HG03039 (cell line): ENCODE results near the gene RBMY1A1.
"Not testable (repeated sequence)": the region's sequence is repeated elsewhere in the genome, so short reads cannot be mapped to it uniquely, and the experiment has no call there.

ENCODE experiments used
- ATAC-seq: cut with Tn5 transposase; IDR thresholded peaks from one replicate; pipeline ENCODE4 v1.9.1; 2021; ENCODE audit warnings: mild to moderate bottlenecking, moderate library complexity; ENCODE audit not compliant: unreplicated experiment

The RBMY1A1 gene

GRCh38 chrY:21534579-21534978 lies at the start of gene RBMY1A1:
Gene RBMY1A1, plus strand, starts transcription at chrY:21534879. Its CDS starts 2,013 bp downstream, at chrY:21536892.
- not testable (repeated sequence) for ATAC-seq

- ATAC-seq = not testable (repeated sequence)
Measured at GRCh38 chrY:21511038-21511437, 23.6 kb upstream of the RBMY1A1 start, which contains the start of gene RBMY1B. Gene RBMY1B, plus strand, starts transcription at chrY:21511338. Its CDS starts 2,013 bp downstream, at chrY:21513351.

- ATAC-seq = peak; percentile 88
Measured at GRCh38 chrY:21559316-21559984, 24.8 kb downstream of the RBMY1A1 start.

- ATAC-seq = no peak
Measured at GRCh38 chrY:21585449-21585848, 50.8 kb downstream of the RBMY1A1 start.

DNA sequence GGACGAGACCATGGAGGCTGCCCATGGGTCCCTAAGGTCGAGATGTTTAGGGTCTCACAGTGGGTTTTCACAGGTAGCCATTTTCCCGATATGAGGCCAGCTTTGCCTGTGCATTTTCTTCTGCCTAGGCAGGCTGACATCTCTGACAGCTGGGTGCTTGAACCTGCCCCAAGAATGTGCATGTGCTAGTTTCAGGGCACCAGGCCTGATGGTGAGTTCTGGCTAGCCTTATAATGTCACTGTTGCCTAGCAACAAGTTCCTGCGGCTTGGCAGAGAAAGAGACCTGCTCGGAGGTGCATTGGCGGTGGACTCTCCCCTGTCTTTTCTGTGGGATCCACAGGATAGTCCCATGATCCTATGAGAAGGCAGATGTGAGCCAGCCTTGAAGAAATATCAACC lies 51.8 kb downstream of the RBMY1A1 start:
- ATAC-seq = not testable (repeated sequence)

- ATAC-seq = no peak
Measured at GRCh38 chrY:21592059-21592458, 57.4 kb downstream of the RBMY1A1 start.

DNA sequence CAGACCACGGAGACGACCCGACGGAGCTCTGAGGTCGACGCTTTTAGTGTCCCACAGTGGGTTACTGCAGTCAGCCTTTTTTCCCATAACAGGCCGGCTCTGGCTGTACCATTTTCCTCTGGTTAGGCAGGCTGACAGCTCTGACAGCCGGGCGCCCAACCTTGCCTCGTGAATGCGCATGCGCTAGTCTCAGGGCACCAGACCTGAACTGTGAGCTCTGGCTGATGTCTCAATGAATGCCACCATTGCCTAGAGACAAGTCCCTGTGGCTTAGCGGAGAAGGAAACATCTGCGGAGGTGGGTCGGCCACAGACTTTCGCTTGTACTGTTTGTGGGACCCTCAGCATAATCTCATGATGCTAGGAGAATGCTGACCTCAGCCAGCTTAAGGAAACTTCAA lies 61.6 kb downstream of the RBMY1A1 start:
- peak; percentile 56 for ATAC-seq
